OCI-LY1 (cell line): ENCODE measurements around the gene NFX1.
"Not testable (repeated sequence)": the region's sequence is repeated elsewhere in the genome, so short reads cannot be mapped to it uniquely, and the experiment has no call there.

Experiments
- EZH2 ChIP-seq: fragments of 200-600 bp; sonication (generic), shearing (Covaris generic); IDR thresholded peaks from 2 replicates; pipeline ENCODE4 v1.8.0; 2017; ENCODE audit warnings: borderline replicate concordance, mixed run types, mild to moderate bottlenecking, antibody characterized with exemption, low read length, moderate library complexity, mixed read lengths
- TF ChIP-seq, protein P1 (sequence below): fragments of 200-600 bp; sonication (generic), shearing (Covaris generic); IDR thresholded peaks from 2 replicates; pipeline ENCODE4 v1.5.1; 2017; ENCODE audit warnings: mild to moderate bottlenecking, antibody characterized with exemption, low read length, moderate library complexity, mixed read lengths

- TF ChIP-seq, protein P1, sequence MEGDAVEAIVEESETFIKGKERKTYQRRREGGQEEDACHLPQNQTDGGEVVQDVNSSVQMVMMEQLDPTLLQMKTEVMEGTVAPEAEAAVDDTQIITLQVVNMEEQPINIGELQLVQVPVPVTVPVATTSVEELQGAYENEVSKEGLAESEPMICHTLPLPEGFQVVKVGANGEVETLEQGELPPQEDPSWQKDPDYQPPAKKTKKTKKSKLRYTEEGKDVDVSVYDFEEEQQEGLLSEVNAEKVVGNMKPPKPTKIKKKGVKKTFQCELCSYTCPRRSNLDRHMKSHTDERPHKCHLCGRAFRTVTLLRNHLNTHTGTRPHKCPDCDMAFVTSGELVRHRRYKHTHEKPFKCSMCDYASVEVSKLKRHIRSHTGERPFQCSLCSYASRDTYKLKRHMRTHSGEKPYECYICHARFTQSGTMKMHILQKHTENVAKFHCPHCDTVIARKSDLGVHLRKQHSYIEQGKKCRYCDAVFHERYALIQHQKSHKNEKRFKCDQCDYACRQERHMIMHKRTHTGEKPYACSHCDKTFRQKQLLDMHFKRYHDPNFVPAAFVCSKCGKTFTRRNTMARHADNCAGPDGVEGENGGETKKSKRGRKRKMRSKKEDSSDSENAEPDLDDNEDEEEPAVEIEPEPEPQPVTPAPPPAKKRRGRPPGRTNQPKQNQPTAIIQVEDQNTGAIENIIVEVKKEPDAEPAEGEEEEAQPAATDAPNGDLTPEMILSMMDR: not testable (repeated sequence)
- not testable (repeated sequence) for TF ChIP-seq EZH2
Observed at GRCh38 chr9:33401809-33402208, 111.5 kb downstream of the NFX1 start.
